IMR-90 (cell line): ENCODE measurements around the gene ST7. TPM values are rescaled to one million over a fixed set of nuclear protein-coding genes. Genes with fewer than 3 reads are reported as not detected.

Experiments used
- ATAC-seq: fragments of 200-7000 bp; cut with Tn5 transposase; 2 replicates; pipeline ENCODE4 v1.9.1; 2020; ENCODE audit warnings: low read depth, mild to moderate bottlenecking, moderate library complexity
- BruUV-seq: library from RNA; stranded (reverse); fragments of 400-500 nt; replicated peaks from 2 replicates; lab custom pipeline; 2021; lab: Mats Ljungman, UMichigan
- CTCF ChIA-PET: fragments of 300-600 bp; formaldehyde crosslinking; extraction: SDS; loops from one replicate; lab custom pipeline; 2021; ENCODE audit warnings: antibody characterized with exemption; lab: Yijun Ruan, JAX
- POLR2A ChIA-PET: fragments of 300-600 bp; sonication (Branson Sonifier 250); formaldehyde crosslinking; loops from one replicate; lab custom pipeline; 2022; ENCODE audit warnings: antibody characterized with exemption; ENCODE audit not compliant: unreplicated experiment; lab: Charles Lee
- DNase-seq: peaks from one replicate; pipeline ENCODE4 v3.0.0; 2013
- H2AFZ ChIP-seq: replicated peaks from 2 replicates; pipeline ENCODE3; 2013; ENCODE audit warnings: low read length, mild to moderate bottlenecking; ENCODE audit not compliant: poor library complexity
- H2AK5ac ChIP-seq: 2 replicates; pipeline ENCODE4 v1.6.1; 2013; ENCODE audit warnings: low read depth, low read length, inconsistent platforms
- H2AK9ac ChIP-seq: replicated peaks from 2 replicates; pipeline ENCODE3; 2013; ENCODE audit warnings: mild to moderate bottlenecking, low read depth, low read length, moderate library complexity; ENCODE audit not compliant: poor library complexity
- H2BK120ac ChIP-seq: 2 replicates; pipeline ENCODE4 v1.6.1; 2013; ENCODE audit warnings: low read depth, low read length, inconsistent platforms
- H2BK15ac ChIP-seq: 3 replicates; pipeline ENCODE4 v1.6.1; 2013; ENCODE audit warnings: low read depth, low read length, inconsistent platforms
- H2BK20ac ChIP-seq: 2 replicates; pipeline ENCODE4 v1.6.1; 2013; ENCODE audit warnings: low read depth, mild to moderate bottlenecking, inconsistent platforms, low read length, moderate library complexity
- H2BK5ac ChIP-seq: 2 replicates; pipeline ENCODE4 v1.6.1; 2013; ENCODE audit warnings: mild to moderate bottlenecking, low read depth, low read length, inconsistent platforms; ENCODE audit not compliant: poor library complexity, severe bottlenecking
- H3K14ac ChIP-seq: replicated peaks from 2 replicates; pipeline ENCODE4 v1.6.1; 2013; ENCODE audit warnings: low read depth, low read length, inconsistent platforms
- H3K18ac ChIP-seq: 2 replicates; pipeline ENCODE4 v1.6.1; 2013; ENCODE audit warnings: low read depth, low read length, control low read depth
- H3K23ac ChIP-seq: 2 replicates; pipeline ENCODE4 v1.6.1; 2013; ENCODE audit warnings: low read depth, low read length, inconsistent platforms
- H3K27ac ChIP-seq: 2 replicates; pipeline ENCODE4 v1.5.1; 2013; ENCODE audit warnings: mild to moderate bottlenecking, control low read depth, low read length; ENCODE audit not compliant: insufficient read depth
- H3K27me3 ChIP-seq: 2 replicates; pipeline ENCODE4 v1.6.1; 2013; ENCODE audit warnings: low read length; ENCODE audit not compliant: control insufficient read depth, insufficient read depth
- H3K36me3 ChIP-seq: 2 replicates; pipeline ENCODE4 v1.6.1; 2013; ENCODE audit warnings: low read length, mixed read lengths; ENCODE audit not compliant: control insufficient read depth, insufficient read depth
- H3K4ac ChIP-seq: 2 replicates; pipeline ENCODE4 v1.6.1; 2013; ENCODE audit warnings: low read depth, low read length, inconsistent platforms
- H3K4me1 ChIP-seq: 2 replicates; pipeline ENCODE4 v1.6.1; 2013; ENCODE audit warnings: low read length, mixed read lengths; ENCODE audit not compliant: control insufficient read depth, insufficient read depth
- H3K4me2 ChIP-seq: 2 replicates; pipeline ENCODE4 v1.6.1; 2013; ENCODE audit warnings: low read depth, mild to moderate bottlenecking, control low read depth, low read length, moderate library complexity
- H3K4me3 ChIP-seq: 2 replicates; pipeline ENCODE4 v1.5.1; 2013; ENCODE audit warnings: low read depth, mild to moderate bottlenecking, control low read depth, low read length, moderate library complexity; ENCODE audit not compliant: insufficient read depth
- H3K56ac ChIP-seq: 2 replicates; pipeline ENCODE4 v1.6.1; 2013; ENCODE audit warnings: low read length, inconsistent platforms; ENCODE audit not compliant: insufficient read depth; ENCODE audit errors: extremely low read depth
- H3K79me1 ChIP-seq, 2 experiments: 2 replicates each; pipeline ENCODE4 v1.6.1; 2013; ENCODE audit warnings: low read length in 2 of 2, inconsistent platforms in 1 of 2, low read depth in 1 of 2
- H3K9ac ChIP-seq: 2 replicates; pipeline ENCODE4 v1.6.1; 2013; ENCODE audit warnings: low read depth, low read length, control low read depth
- H3K9me1 ChIP-seq: 2 replicates; pipeline ENCODE4 v1.6.1; 2013; ENCODE audit warnings: low read length, inconsistent platforms; ENCODE audit not compliant: insufficient read depth
- H3K9me3 ChIP-seq: 2 replicates; pipeline ENCODE4 v1.6.1; 2013; ENCODE audit warnings: low read length; ENCODE audit not compliant: control insufficient read depth, insufficient read depth
- H4K20me1 ChIP-seq: 2 replicates; pipeline ENCODE4 v1.6.1; 2013; ENCODE audit warnings: low read length, inconsistent platforms; ENCODE audit not compliant: insufficient read depth
- H4K5ac ChIP-seq: 2 replicates; pipeline ENCODE4 v1.6.1; 2013; ENCODE audit warnings: mild to moderate bottlenecking, low read depth, low read length, control low read depth
- H4K8ac ChIP-seq, 2 experiments: 2 replicates each; pipeline ENCODE4 v1.6.1; 2013; ENCODE audit warnings: low read depth in 2 of 2, low read length in 2 of 2, control low read depth in 1 of 2, inconsistent platforms in 1 of 2
- H4K91ac ChIP-seq: 2 replicates; pipeline ENCODE4 v1.6.1; 2013; ENCODE audit warnings: low read depth, low read length, inconsistent platforms; ENCODE audit not compliant: insufficient read depth
- FOS ChIP-seq: fragments of 150-350 bp; IDR thresholded peaks from 2 replicates; pipeline ENCODE4 v1.6.1; 2016; ENCODE audit warnings: low read depth, low read length
- WGBS, 2 experiments: methylation state at CpG; one replicate each; pipeline versions ENCODE4 v1.1.5 to v1.1.7; 2013; ENCODE audit warnings: missing lambda C conversion rate in 2 of 2; ENCODE audit not compliant: insufficient read length in 1 of 2; ENCODE audit errors: extremely low coverage in 2 of 2; 5-methylcytosine and 5-hydroxymethylcytosine counted together
- dilution Hi-C: fragments of 300-500 bp; cut with HindIII; formaldehyde crosslinking; loops from one replicate; pipeline ENCODE4 v1.14.3; 2018; ENCODE audit warnings: low sequenced_read_pairs; ENCODE audit not compliant: unreplicated experiment
- in situ Hi-C: fragments of 300-500 bp; cut with MboI; formaldehyde crosslinking; loops from 3 replicates; pipeline ENCODE4 v1.14.3; 2019; ENCODE audit warnings: low sequenced_read_pairs, inconsistent platforms, mixed read lengths
- intact Hi-C: fragments of 100-400 bp; cut with micrococcal nuclease; formaldehyde crosslinking; loops from 2 replicates; pipeline ENCODE4 v1.10.0; 2022
- polyA plus RNA-seq, 3 experiments: library from polyadenylated mRNA; depleted of rRNA; stranded (reverse); fragments of >200 nt; gene quantifications; 2 replicates each; pipeline ENCODE4 v1.2.3, GENCODE V29; 2012; ENCODE audit warnings: low replicate concordance in 1 of 3
- total RNA-seq: library from RNA; depleted of rRNA; stranded (reverse); fragments of >200 nt; gene quantifications from 2 replicates; pipeline ENCODE4 v1.2.3, GENCODE V29; 2012

ST7 gene
- total and polyA plus RNA-seq, 2 of the 4 experiments (the other 2 are of a cell fraction) = 18.6 to 26.0 TPM

DNA sequence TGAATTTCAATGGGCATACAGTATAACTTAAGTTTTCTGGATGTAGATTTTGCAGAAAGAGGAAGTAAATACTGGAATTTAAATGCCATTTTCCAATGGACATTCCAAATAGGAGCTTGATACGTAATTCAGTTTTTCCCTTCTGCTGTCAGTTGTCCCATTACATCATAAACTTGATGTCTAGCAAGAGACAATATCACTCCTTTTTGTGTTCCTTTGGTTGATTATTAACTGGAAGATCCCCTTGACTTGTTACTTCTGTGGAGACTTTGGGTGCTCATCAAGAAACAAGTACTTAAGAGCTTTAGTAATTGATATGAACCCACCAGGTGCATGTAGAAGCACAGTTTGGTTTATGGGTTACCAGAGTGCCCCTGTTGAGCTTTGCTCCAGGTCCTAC is 116.1 kb downstream of the ST7 start:
- no peak overlapping the region for H3K18ac ChIP-seq
- in situ Hi-C loops = no loop called here
- no peaks in the 10 kb centered on the region for H3K9me3 ChIP-seq
- H2BK15ac ChIP-seq = no peak overlapping the region
- H3K14ac ChIP-seq = no peak overlapping the region
- no peak overlapping the region for H2BK20ac ChIP-seq
- H2BK5ac ChIP-seq = no peak overlapping the region
- H3K36me3 ChIP-seq = no peaks in the 10 kb centered on the region
- H3K23ac ChIP-seq = no peak overlapping the region
- no peak overlapping the region for H3K4me2 ChIP-seq
- no peak for TF ChIP-seq FOS
- H3K4me3 ChIP-seq = no peak overlapping the region
- no peak overlapping the region for H3K56ac ChIP-seq
- ATAC-seq (no peak), DNase-seq (no peak)
- H2BK120ac ChIP-seq = no peak overlapping the region
- no peaks in the 10 kb centered on the region for H3K9me1 ChIP-seq
- H3K79me1 ChIP-seq = peaks cover 20 to 25% of the 10 kb centered on the region in 2 experiments
- H3K4me1 ChIP-seq = no peaks in the 10 kb centered on the region; the same call in 1 of the 2 replicates
- dilution Hi-C loops = no loop called here
- H2AK5ac ChIP-seq = no peak overlapping the region
- WGBS, 2 experiments = no CpG with 5 or more reads among the region's 1 CpG
- ChIA-PET CTCF (no interaction called here), POLR2A (no interaction called here)
- H4K91ac ChIP-seq = no peak overlapping the region
- H4K8ac ChIP-seq = no peak overlapping the region
- no TSS peak for BruUV-seq
- no peak overlapping the region for H3K27ac ChIP-seq
- no peak overlapping the region for H3K9ac ChIP-seq
- H4K5ac ChIP-seq = no peak overlapping the region
- no peak overlapping the region for H3K4ac ChIP-seq
- 0 out of 2 replicates have a peak, but pooled peaks cover 2% of the 10 kb centered on the region for H4K20me1 ChIP-seq
- H3K27me3 ChIP-seq = no peaks in the 10 kb centered on the region
- no peak overlapping the region for H2AK9ac ChIP-seq
- no peak overlapping the region for H2AFZ ChIP-seq
- intact Hi-C loops = no loop called here
